Activated CD4-positive, alpha-beta T cell treated with anti-CD3 and anti-CD28 coated beads, Interleukin-2, Interleukin-4, amounts not matched to agents 100 ng/mL and 50 ng/mL, durations not matched to agents 16 hours and 8 hours (primary cell): ENCODE data around the gene MEF2C.
"Not testable (repeated sequence)": the region's sequence is repeated elsewhere in the genome, so short reads cannot be mapped to it uniquely, and the experiment has no call there.

Source experiments
- DNase-seq: peaks from one replicate; pipeline ENCODE4 v3.0.0-alpha.2; 2020; ENCODE audit warnings: low spot score

MEF2C gene

DNA sequence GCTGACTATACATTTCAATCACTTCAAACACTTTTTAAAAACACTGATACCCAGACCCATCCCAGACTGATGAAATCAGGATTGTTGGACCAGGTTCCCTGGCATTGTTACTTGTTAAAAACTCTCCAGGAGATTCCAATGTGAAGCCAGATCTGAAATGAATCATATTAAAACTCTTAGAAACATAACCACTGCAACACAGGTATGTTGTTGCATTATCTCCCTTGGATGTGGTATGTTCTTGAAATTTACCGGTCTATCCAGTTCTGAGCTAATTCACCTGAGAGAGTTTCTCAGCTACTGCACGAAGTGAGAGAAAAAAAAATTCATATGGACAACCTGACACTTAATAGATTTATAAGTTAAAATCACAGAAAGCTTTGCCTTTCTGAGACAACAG, 21.8 kb downstream of the MEF2C start:
- no peak for DNase-seq

DNA sequence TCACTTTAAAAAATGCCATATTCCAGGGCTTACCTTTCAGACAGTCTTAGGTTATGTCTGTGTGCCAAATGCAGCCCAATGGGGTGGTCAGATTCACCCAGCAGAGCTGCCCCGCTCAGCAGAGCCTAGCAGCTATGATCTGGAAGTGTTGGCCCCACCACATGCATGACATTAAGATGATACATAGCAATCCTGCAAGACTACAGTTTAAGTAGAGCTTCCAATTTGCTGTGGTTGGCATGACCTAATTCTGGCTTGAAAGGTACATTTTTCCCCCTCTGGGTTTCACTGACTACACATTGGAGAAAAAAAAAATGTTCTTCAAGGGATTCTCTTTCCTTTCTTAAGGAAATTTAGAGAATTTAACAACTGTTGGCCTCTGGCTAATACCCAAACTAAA, 22.5 kb downstream of the MEF2C start:
- DNase-seq = no peak

DNA sequence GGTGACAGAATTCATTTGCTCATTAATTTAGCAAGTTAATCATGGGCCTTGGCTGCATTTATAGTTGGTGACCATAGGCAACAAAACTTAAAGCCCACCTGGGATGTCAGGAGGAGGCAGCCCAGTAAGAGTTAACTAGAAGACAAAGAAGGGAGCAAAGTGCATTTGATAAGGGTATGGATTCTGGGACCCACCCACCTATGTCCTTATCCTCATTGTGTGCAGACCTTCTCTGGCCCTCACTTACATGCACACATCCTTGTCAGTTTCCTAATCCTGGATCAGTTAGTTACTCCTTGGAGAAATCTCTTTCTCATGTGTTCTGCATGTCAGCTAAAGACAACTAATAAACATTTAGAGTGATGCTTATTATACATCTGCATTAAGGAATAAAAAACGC, 24.6 kb downstream of the MEF2C start:
- no peak for DNase-seq

DNA sequence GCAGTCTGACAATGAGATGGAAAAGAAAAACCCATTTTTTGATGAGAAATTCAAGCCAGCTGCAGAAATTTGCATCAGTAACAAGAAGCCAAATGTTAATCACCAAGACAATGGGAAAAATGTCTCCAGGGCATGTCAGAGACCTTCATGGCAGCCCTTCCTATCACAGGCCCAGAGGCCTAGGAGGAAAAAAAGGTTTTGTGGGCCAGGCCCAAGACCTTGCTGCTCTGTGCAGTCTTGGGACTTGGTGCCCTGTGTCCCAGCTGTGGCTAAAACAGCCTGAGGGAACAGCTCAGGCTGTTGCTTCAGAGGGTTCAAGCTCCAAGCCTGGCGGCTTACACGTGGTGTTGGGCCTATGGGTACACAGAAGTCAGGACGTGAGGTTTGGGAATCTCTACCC, 26.6 kb downstream of the MEF2C start:
- DNase-seq = not testable (repeated sequence)

DNA sequence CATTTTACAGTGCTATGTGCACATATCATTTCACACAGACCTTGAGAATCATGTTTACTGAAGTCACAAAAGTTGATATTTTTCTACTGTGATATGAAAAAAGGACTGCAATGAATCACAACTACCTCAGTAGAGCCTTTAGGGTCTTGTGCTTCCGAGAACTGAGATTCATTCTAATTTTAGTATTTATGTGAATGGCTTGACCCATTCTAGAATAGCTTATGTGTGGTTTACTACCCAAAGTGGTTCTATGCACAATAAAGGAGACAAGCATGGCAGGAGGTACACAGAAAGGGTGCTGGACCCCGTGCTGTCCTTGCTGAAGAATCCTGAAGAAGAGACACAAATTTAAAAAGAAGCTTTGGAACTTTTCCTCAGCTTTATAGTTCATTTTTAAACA, 28.2 kb downstream of the MEF2C start:
- no peak for DNase-seq

DNA sequence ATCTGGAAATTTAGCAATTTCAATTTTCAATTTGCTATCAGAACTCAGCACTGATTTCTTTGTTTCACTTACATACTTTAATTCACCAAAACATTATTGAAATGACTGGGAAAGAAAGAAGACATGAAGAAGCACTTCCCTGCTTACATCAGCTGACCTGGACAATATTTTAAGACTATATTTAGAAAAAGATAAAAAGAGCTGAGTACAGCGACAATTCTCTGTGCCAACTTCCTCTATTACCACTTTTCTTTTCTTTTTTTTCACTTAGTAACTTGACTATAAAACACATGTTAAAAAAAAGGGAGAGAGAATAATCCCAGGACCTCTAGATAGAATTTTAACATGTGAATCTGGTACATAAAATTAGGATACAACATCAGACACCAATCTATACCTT, 35.6 kb downstream of the MEF2C start:
- no peak for DNase-seq

DNA sequence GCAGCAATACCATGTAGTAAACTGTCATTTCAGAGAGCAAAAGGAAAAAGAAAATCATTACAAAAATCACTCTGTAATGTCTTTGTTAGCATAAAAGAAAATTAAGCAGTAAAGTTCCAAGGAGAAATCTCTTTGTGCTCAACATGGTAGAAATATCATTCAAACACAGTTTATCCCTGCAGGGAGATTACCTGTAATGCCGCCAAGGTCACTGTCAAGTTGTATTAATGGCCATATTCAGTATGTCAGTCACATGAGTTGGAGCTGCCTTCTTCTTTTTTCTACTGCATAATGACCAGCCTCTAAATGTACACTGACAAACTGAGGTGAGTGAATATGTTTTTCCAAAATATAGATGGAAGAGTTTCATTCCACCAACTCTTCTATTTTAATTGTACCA, 36.5 kb downstream of the MEF2C start:
- DNase-seq = no peak

DNA sequence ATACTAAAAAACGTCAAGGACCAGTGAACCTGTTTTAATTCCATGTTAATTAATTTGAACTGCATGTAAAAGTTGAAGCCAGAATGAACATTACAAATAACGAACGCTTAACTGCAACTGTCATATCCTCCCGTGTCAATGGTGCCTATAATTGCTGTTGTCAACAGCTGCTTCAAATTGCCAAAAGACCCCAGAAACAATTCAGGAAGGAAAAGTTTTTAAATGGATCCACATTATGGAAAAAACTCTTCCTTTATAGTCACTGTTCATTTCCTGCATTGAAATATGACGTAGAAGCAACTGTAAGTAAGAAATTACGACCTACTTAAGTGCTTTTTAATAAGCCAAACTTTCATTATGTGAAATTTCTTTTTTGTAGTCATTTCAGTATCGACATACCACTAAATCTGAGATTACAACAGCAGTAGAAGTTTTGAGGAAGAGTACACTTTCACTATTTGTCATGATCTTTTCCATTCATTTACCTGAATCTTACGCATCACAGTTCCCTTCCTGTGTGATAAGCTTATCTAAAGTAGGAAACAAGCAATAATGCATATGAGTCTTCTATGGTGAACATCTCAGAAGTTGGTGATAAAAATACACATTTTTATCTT, 37.8 kb downstream of the MEF2C start:
- DNase-seq = peak; percentile 68

DNA sequence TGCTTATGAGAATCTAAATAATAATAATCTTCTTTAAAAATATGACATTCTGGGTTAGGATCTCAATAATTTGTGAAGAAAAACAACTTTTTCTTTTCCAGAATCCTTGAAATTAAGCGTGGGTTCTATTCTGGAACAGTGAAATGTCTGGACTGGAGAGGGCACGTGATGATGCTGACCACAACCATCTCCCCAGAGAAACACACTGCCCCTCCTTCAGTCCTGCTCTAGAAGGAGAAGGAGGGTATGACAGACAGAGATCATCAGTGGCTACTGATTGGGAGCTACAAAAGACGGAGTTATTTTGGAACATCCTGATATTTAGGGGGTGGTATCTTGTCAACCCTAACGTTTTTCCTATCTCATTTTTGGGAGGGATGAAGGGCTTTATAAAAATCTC, 40.2 kb downstream of the MEF2C start:
- no peak for DNase-seq

DNA sequence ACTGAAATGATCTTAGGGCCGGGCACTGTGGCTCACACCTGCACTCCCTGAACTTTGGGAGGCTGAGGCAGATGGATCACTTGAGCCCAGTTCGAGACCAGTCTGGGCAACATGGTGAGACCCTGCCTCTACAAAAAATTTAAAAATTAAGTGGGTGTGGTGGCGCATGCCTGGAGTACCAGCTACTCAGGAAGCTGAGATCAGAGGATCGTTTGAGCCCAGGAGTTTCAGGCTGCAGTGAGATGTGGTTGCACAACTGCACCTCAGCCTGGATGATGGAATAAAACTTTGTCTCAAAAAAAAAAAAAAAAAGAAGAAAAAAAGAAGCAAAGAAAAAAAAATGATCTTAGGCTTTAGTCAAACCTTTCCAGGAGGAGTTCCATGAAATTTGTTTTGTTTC, 41.8 kb downstream of the MEF2C start:
- no peak for DNase-seq

DNA sequence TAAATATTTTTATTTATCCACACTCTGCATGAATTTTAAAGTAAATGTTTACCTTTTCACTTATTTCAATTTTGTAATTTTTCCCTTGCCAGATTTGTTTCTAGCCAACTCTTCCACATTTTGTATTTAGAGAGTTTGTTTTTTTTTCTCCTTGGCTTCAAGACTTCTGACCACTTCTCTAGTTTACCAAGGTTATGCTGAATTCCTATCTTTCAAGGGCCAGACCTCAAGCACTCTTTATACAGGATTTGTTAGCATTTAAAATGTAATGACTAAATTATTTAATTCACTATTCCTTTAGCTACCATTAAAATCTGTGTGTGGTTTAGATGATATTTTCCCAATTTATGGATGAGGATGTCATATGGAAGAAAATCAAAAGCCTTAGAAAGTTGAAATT, 42.5 kb downstream of the MEF2C start:
- DNase-seq = no peak

DNA sequence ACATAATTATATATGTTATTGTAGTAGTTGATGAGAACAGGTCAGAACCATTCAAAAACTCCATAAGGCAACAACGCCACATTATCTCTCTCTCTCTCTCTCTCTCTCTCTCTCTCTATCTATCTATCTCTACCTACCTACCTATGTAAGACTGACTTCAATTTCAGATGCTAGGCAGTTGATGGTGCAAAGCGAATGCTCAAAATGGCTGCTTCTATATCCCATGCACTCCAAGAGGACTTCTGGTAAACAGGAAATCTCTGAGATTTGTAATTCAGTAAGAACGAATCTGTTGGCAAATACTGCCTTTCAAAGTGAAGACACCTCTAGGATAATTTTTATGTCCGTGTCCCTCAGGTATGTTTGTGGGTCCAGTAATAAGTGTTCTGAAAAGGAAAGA, 43.7 kb downstream of the MEF2C start:
- no peak for DNase-seq

DNA sequence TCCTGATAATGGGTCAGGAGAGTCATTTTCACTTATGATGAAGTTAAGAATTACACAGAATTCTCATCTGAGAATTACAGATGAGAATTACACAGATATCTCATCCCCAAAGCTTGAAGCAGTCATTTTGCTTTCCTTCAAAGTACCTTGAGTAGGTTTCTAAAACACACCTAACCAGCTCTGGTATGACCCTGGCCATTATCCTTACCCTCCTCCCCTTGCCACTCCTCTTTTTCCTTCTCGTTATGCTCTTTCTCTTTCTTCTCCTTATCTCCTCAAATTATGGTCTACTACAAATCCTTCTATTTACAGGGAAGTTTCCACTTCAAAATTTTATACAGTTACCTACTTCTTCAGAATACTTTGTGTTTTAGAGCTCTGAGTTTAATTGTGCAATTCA, 44.5 kb downstream of the MEF2C start:
- no peak for DNase-seq

DNA sequence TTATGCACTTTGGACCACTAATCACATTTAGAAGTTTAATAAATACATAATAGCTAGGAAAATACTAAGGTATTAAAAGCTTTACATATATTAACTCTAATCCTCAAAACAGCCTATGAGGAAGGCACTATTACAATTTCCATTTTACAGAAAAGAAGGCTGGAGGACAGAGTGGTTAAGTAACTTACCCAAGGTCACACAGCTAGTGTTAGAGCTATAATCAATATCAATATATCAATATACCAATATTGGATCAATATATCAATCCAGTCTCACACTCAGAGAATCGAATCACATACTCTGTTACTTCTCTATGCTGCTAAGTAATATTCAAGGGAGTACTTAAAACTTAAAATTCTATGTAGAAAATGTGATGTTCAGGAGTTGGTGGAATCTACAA, 45.2 kb downstream of the MEF2C start:
- no peak for DNase-seq

DNA sequence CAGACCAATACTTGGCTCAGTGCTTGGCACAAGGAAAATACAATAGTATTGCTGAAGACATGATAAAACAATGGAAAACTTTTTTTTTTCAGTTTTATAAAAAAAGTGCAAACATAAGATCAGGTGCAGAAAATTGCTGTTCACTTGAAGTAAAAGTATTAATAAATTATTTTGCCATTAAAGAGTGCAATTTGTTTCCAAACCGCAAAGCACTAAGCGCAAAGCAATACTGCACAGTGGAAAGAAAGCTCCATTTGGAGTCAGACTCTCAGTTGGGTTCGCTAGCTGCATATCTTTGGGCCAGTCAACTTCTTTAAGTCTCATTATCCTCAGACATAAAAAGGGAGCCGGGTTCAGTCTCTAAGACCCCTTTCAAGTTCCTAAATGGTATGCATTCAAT, 45.8 kb downstream of the MEF2C start:
- no peak for DNase-seq

DNA sequence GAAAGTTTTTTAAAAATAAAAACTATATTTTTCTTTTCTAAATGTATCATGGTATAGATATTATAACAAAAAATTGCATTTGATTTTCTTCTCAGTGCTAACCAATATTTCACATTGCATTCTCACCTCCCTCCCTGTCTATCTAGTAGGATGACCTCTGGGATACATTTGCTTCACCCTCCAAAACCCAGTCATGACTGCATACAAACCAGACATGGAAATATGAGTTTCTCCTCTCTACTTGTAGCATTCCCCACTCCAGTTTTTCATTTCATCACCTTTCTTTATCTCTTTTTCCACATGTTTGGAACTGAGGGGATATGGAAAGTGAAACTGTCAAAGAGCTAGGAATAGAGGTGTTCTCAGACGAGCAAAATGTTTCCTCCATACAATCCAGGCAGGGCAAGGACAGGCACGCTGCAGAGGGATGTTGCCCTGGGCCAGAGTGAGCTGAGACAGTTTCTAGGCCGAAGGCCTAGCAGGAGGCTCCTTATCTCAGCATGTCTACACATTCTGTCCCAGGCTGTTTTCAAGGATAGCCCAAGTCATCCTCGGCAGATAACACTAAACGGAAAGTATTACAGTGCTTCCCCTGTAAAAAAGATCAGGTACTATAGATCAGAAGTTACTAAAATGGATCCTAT, 46.7 kb downstream of the MEF2C start:
- no peak for DNase-seq

DNA sequence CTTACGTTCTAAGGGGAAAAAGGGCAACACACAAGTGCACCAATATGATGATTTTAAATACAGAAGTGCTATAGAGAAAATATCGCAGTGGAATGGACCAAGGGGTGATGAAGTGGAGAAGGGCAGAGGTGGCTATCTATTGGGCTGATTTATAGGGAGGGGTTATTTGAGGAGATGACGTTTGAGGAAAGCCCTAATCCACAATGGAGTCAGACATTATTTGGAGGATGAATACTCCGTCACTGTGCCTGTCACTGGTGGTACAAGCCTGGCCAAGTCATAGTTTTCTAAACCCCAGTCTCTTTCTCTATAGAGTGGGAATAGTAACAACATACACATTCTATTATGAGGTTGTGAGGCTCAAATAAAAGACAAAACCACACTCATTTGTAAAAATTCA, 48.5 kb downstream of the MEF2C start:
- no peak for DNase-seq

DNA sequence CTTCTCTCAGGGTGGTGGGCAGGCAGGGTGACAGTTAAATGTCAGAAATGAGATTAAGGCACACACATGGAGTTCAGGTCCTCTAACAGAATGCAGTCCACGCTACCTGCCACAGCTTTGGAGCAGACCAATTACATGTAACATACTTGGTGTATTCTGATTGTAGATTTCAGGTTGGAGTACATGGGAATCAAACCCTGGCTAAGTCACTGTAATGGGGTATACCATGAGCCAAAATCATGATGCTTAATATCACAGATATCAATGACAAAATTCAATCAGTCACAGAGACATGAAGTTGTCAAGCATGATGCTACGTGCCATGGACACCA, 48.9 kb downstream of the MEF2C start:
- DNase-seq = no peak

DNA sequence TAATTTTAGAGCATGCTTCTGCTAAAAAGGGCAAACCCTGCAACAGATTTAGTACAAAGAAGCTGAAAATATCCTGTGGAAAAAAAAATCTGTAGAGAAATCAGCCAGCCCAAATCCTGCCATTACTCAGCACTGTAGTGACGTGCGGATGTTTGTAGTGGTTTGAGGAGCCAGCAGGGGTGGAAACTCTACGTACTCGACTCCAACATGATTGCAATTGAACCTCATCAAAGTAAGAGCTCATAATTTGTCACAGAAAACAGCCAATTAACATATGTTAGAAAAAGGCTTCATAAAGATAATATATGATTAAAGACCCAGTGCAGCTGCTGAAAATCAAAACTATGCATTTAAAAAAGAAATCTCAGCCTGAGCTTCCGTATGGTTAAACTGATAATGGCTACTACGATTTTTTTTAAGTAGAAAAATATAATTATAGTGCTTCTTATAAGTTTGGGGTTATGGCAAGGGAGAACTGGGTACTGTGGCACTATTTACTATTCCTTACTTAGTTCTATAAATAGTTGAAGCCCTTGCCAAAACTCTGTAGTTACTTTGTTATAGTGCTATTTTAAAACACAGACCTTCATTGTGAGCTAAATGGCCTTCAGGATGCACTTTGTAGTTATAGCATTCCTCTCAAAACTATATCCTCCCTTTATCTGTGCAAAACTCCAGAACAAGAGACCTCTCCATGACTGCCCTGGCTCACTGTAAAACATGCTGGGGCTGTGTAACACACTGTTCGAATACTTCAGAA, 49.4 kb downstream of the MEF2C start:
- peak; percentile 59 for DNase-seq

DNA sequence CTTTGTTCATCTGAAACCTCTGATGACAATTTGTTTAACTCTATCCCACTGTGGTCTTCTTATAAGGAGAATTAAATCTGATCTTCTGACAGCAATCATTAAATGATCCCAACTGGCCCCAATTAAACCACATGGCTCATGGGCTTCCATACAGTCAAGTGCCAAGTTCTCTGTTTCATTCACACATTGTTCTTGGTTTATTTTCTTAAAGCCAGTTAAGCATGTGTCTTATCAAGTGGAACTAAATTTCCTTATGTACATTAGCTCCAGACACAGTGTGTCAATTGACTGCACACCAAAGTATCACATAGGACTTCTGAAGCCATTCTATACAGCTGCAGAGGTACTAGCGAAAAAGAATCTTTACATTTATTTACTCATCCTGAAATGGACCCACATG, 51.2 kb downstream of the MEF2C start:
- DNase-seq = no peak

DNA sequence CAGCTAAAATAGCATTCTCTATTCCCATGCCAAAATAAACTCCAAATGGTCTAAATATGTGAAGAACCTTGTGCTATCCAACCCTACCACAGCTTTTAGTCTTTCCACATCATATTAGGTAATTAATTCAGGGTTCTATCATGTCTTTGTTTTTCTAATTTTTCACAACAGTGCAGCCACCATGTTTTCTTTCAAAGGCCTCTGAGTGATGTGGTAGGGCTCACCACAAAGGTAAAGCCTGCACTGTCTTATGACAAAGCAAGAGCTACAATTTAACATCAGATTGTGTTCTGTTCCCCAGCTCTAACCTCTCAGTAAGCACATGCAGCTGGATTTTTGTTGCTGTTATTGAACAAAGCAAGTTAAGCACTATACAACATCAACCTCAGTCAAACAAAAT, 52.4 kb downstream of the MEF2C start:
- DNase-seq = peak; percentile 1

DNA sequence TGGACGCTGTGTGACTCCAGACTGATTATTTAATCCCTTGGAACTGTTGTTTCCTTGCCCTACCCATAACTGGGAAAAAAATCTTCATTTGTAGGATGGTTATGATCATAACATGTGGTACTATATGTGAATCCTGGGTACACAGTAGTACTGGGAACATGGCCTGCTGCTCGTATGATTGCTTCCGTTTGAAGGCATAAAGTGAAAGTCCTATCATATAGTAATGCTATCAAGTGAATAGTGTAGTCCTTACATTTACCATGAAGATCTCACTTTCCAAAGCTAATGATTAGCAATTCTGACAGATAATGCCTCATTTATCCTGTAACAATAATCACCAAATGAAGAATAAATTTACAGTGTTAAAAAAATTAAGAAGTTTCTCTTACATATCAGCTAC, 53.2 kb downstream of the MEF2C start:
- no peak for DNase-seq

DNA sequence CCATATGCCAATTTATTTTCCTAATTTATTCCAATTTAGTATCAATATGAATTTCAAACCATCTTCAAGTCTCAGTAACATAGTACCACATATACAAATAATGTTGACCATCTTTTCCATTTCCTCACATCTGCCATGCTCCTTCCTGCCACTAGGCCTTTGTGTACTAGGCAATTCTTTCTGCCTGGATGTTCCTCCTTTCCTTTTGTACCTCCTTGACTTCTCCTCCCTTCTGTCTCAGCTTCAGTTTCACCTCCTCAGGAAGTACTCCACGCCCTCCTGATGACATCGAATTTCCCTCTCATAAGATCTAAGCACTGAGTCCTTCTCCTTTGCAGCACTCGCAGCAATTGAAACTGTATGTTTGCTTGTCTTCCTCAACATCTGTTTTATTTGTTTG, 53.9 kb downstream of the MEF2C start:
- peak; percentile 4 for DNase-seq

DNA sequence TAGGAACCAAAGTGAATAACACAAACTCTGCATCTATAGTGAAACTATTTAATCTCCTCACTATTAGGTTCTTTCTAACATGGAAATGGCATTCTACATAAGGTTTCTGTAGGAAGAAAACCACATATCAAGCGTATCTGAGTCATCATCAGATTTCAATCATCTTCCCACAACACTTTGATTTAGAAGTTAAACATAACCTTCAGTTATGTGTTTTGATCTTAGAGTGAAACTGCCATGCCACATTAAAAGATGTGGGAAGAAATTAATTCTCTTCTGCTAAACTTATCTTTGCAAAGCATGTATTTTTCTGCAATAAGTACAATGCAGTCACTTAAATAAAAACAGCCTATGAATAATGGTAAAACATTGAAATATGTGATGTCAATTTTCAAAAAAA, 55.0 kb downstream of the MEF2C start:
- DNase-seq = peak; percentile 45
